Measurements from ENCODE around the gene GPR107.

Gene GPR107

DNA sequence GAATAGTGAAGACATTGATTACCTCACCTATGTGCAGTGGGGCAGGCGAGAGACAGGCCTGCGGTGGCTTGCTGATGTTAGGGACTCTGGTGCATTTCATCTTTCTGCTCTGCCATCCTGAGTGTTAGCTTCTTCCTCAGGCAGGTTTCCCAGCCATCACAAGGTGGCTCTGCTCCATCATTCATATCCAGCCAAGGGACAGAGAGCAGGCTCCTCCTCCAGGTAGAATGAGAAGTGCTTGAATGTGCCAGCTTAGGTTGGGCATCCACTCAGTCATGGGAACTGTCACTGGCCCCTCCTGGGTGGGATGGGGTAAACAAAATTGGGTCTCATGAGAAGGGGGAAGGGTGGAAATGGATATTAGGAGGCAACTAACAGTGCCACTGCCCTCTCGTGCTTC lies 24.8 kb downstream of the GPR107 start:
- ChIA-PET CTCF (no interaction called here), POLR2A (no interaction called here)
- DNase-seq (ENCODE audit: extremely low spot score): no peak
- TF ChIP-seq, protein P1, sequence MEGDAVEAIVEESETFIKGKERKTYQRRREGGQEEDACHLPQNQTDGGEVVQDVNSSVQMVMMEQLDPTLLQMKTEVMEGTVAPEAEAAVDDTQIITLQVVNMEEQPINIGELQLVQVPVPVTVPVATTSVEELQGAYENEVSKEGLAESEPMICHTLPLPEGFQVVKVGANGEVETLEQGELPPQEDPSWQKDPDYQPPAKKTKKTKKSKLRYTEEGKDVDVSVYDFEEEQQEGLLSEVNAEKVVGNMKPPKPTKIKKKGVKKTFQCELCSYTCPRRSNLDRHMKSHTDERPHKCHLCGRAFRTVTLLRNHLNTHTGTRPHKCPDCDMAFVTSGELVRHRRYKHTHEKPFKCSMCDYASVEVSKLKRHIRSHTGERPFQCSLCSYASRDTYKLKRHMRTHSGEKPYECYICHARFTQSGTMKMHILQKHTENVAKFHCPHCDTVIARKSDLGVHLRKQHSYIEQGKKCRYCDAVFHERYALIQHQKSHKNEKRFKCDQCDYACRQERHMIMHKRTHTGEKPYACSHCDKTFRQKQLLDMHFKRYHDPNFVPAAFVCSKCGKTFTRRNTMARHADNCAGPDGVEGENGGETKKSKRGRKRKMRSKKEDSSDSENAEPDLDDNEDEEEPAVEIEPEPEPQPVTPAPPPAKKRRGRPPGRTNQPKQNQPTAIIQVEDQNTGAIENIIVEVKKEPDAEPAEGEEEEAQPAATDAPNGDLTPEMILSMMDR (IDR thresholded peaks at IDR 0.05; ENCODE audit: control extremely low read depth, extremely low read depth, low read depth, missing control alignments): no peak

DNA sequence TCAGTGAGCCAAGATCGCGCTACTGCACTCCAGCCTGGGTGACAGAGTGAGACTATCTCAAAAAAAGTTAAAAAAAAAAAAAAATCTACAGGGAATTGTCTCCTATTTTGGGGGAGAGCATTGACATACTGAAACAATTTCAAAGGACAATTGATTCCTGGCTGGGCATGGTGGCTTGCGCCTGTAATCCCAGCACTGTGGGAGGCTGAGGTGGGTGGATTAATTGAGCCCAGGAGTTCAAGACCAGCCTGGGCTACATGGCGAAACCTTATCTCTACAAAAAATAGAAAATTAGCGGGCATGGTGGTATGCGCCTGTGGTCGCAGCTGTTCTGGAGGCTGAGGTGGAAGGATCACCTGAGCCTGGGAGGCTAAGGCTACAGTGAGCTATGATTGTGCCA lies 30.6 kb downstream of the GPR107 start:
- CTCF ChIA-PET: interaction anchor here (1.8 kb wide), 1 partner anchor 14 kb away, joined by 4 read pairs; no protein-coding TSS in a partner anchor
- TF ChIP-seq, protein P1 (IDR thresholded peaks at IDR 0.05; ENCODE audit: control extremely low read depth, extremely low read depth, low read depth, missing control alignments): no peak
- POLR2A ChIA-PET: no interaction called here
- no peak for DNase-seq (ENCODE audit: extremely low spot score)

DNA sequence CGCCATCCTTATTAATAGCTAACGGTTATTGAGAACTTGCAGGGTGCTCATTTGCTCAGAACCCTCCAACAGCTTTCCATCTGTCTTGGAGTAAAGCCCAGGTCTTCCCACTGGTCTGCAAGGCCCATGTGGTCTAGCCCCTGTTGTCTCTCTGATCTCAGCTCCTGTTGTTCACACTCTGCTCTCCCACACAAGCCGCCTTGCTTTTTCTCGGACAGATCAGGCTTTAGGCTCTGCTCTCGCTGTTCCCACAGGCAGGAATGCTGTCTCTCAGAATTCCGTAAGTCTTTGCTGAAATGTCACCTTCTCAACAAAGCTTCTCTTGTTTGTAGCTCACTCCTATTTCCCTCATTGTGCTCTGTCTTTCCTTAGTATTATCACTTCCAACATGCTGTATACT lies 34.3 kb downstream of the GPR107 start:
- TF ChIP-seq, protein P1 (IDR thresholded peaks at IDR 0.05; ENCODE audit: control extremely low read depth, extremely low read depth, low read depth, missing control alignments): no peak
- ChIA-PET POLR2A (no interaction called here), CTCF (interaction anchor here (1.0 to 3.1 kb wide), 3 partner anchors 12 to 152 kb away, joined by 4 to 9 read pairs (median 5); no protein-coding TSS in a partner anchor)
- DNase-seq (ENCODE audit: extremely low spot score): no peak

DNA sequence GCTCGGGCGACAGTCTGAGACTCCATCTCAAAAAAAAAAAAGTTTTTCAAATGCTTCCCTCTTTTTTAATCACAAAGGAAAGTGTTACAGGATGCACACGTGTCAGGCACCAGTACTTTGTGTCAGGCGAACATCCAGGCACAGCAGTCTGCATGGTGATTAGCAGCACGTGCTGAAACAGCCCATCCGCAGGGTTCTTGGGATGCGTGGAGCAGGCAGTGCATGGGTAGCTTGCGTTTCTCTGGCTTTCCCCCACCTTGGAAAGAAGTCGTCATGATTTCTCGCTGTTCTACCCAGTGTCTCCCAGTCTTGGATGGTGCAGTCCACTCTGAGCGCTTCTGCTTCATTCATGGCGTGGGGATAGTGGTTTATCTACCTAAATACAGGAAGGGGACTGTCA lies 35.4 kb downstream of the GPR107 start:
- CTCF ChIA-PET: no interaction called here
- DNase-seq (ENCODE audit: extremely low spot score): no peak
- POLR2A ChIA-PET: no interaction called here
- TF ChIP-seq, protein P1 (IDR thresholded peaks at IDR 0.05; ENCODE audit: control extremely low read depth, extremely low read depth, low read depth, missing control alignments): no peak

DNA sequence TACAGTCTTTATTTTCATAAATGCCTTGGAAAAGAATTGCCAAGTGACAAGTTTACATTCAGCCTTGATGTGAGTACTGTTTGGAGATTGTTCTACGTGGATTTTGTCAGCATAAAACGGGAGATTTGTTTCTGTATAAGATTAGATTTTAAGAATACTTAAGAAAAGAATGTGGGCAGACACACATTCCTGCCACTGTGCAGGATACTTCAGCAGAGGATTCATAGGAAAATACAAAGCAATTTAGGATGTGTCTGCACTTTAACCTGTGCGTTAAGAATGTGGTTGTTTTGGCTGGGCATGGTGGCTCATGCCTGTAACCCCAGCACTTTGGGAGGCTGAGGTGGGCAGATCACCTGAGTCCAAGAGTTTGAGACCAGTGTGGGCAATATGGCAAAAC lies 37.2 kb downstream of the GPR107 start:
- DNase-seq (ENCODE audit: extremely low spot score): no peak
- TF ChIP-seq, protein P1 (IDR thresholded peaks at IDR 0.05; ENCODE audit: control extremely low read depth, extremely low read depth, low read depth, missing control alignments): no peak
- ChIA-PET CTCF (interaction anchor here (1.2 to 1.7 kb wide), 2 partner anchors 11 to 17 kb away, joined by 5 to 7 read pairs; no protein-coding TSS in a partner anchor), POLR2A (no interaction called here)

DNA sequence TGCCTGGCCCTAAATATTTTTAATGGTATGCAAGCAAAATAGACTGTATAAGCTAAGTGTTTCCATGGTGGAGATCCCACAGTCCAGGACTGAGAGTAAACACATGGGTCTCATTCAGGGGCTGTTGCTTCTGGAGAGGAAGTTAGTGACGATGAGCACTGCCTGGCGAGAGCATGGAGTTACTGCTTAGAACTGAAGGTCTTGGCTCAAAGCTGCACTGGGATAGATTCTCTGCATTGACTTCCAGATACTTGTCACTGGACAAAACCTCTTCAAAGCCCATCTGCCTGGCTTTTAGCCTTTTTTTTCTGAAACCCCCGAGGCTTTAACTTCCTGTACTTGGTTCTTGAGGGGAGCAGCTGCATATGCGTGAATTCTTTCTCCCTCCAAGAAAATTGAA lies 39.2 kb downstream of the GPR107 start:
- POLR2A ChIA-PET: no interaction called here
- DNase-seq (ENCODE audit: extremely low spot score): no peak
- CTCF ChIA-PET: interaction anchor here (3.1 kb wide), 1 partner anchor 14 kb away, joined by 12 read pairs; no protein-coding TSS in a partner anchor
- TF ChIP-seq, protein P1 (IDR thresholded peaks at IDR 0.05; ENCODE audit: control extremely low read depth, extremely low read depth, low read depth, missing control alignments): no peak

DNA sequence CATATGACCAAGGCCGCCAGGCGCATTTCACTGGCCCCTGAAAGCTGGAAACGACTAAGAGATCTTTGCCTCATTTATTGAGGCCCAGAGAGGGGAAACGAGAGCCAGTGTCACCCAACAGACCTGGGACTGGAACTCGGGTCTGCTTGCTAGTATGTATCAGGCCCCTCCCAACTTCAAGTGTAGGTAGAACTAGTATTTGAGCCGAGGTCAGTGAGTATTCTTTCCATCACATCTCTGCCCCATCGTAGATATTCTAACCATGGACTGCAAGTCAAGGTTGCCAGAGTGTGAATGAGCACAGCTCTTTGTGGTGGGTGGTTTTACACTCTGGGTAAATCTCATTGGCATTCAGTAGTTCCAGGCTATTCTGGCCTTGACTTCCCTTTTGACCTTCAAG lies 42.2 kb downstream of the GPR107 start:
- ChIA-PET CTCF (interaction anchor here (2.0 kb wide), 1 partner anchor 11 kb away, joined by 6 read pairs; no protein-coding TSS in a partner anchor), POLR2A (no interaction called here)
- TF ChIP-seq, protein P1 (IDR thresholded peaks at IDR 0.05; ENCODE audit: control extremely low read depth, extremely low read depth, low read depth, missing control alignments): no peak
- DNase-seq (ENCODE audit: extremely low spot score): no peak
